ENCODE results near the gene UNK.
"Not testable (repeated sequence)": the region's sequence is repeated elsewhere in the genome, so short reads cannot be mapped to it uniquely, and the experiment has no call there.

UNK gene

DNA sequence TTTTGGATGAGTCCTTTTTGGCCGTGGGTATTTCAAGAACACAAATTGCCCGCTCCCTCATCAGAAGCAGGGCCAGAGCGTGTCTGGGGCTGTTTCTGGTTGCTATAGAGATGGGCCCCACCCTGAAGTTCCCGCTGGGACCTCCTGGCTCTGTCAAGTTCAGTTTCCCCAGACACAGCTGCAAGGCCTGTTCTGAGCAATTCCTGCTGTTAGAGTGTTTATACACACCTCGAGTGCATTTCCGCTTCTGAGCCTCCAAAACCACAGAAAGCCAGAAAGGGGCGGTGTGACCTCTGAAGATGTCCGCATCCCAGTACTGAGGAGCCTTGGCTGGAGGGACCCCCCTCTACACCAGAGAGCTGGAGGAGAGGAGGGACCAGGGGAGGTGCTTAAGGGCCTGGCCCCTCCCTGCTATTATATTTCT is 79.9 kb downstream of the UNK start:
- TF ChIP-seq, protein P1, sequence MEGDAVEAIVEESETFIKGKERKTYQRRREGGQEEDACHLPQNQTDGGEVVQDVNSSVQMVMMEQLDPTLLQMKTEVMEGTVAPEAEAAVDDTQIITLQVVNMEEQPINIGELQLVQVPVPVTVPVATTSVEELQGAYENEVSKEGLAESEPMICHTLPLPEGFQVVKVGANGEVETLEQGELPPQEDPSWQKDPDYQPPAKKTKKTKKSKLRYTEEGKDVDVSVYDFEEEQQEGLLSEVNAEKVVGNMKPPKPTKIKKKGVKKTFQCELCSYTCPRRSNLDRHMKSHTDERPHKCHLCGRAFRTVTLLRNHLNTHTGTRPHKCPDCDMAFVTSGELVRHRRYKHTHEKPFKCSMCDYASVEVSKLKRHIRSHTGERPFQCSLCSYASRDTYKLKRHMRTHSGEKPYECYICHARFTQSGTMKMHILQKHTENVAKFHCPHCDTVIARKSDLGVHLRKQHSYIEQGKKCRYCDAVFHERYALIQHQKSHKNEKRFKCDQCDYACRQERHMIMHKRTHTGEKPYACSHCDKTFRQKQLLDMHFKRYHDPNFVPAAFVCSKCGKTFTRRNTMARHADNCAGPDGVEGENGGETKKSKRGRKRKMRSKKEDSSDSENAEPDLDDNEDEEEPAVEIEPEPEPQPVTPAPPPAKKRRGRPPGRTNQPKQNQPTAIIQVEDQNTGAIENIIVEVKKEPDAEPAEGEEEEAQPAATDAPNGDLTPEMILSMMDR (conservative IDR thresholded peaks at IDR 0.05; ENCODE audit: low read depth), result no peak
- peak overlapping the region; percentile 83 for H3K27ac ChIP-seq
- POLR2A ChIA-PET (ENCODE audit: low non-redundant PET), result interaction anchor here (0.6 kb wide), 1 partner anchor 22 kb away, joined by 3 read pairs; no protein-coding TSS in a partner anchor
- CTCF ChIA-PET, result interaction anchor here (0.6 kb wide), 1 partner anchor 15 kb away, joined by 4 read pairs; no protein-coding TSS in a partner anchor
- DNase-seq (ENCODE audit: low spot score), result no peak

DNA sequence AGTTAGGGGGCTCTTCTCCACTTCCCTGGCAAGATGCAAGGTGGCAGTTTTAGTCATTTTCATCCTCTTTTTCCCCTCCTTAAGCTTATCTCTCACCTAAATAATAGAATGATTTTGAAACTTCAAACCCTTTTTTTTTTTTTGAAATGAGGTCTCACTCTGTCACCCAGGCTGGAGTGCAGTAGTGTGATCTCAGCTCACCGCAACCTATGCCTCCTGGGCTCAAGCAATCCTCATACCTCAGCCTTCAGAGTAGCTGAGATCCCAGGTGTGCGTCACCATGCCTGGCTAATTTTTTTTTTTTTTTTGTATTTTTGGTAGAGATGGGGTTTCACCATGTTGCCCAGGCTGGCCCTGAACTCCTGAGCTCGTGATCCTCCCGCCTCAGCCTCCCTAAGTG is 80.3 kb downstream of the UNK start:
- DNase-seq (ENCODE audit: low spot score), result not testable (repeated sequence)
- POLR2A ChIA-PET (ENCODE audit: low non-redundant PET), result interaction anchor here (0.6 kb wide), 1 partner anchor 22 kb away, joined by 3 read pairs; no protein-coding TSS in a partner anchor
- CTCF ChIA-PET, result interaction anchor here (0.6 kb wide), 2 partner anchors 16 to 835 kb away, joined by 4 read pairs; no protein-coding TSS in a partner anchor
- H3K27ac ChIP-seq, result peak overlapping the region; percentile 83

DNA sequence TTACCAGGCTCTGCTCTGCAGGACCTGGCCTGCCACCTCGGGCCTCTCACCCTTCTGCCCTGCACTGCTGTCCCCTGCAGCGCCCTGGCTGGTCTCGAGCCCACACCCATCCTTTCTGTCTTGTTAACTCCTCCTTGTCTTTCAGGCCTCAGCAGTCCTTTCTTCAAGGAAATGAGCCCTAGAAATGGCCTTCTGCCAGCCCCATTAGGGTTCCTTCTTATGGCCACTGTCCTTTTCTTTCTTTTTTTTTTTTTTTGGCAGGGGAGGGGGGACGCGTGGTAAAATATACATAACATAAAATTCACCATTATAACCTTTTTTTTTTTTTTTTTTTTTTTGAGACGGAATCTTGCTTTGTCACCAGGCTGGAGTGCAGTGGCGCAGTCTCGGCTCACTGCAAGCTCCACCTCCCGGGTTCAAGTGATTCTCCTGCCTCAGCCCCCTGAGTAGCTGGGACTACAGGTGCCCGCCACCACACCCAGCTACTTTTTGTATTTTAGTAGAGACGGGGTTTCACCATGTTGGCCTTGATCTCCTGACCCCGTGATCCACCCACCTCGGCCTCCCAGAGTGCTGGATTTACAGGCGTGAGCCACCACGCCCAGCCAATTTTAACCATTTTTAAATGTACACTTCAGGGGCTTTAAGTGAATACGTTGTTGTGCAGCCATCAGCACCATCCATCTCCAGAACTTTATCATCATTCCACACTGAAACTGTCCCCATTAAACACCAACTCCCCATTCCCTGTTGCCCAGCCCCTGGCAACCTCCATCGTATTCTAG is 81.0 kb downstream of the UNK start:
- peak overlapping the region; percentile 83 for H3K27ac ChIP-seq
- CTCF ChIA-PET, result interaction anchor here (0.6 kb wide), 1 partner anchor 834 kb away, joined by 4 read pairs; no protein-coding TSS in a partner anchor
- POLR2A ChIA-PET (ENCODE audit: low non-redundant PET); DNase-seq (ENCODE audit: low spot score): not testable (repeated sequence)

DNA sequence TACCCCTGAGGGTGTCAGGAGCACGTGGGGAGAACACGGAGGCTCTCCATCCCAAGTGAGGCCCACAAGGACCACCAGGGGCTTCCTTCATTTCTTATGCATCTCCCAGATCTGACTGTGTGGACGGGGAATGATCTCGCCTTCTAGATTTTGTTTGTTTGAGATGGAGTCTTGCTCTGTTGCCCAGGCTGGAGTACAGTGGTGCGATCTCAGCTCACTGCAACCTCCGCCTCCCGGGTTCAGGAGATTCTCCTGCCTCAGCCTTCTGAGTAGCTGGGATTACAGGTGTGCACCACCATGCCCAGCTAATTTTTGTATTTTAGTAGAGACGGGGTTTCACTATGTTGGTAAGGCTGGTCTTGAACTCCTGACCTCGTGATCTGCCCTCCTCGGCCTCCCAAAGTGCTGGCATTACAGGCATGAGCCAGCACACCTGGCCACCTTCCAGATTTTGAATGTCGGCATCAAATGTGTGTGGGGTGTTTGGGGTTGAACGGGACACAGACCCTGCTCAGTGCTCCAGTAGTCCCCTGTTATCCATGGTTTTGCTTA is 84.2 kb downstream of the UNK start:
- POLR2A ChIA-PET (ENCODE audit: low non-redundant PET); CTCF ChIA-PET; DNase-seq (ENCODE audit: low spot score): not testable (repeated sequence)
- peak overlapping the region; percentile 98 for H3K27ac ChIP-seq

DNA sequence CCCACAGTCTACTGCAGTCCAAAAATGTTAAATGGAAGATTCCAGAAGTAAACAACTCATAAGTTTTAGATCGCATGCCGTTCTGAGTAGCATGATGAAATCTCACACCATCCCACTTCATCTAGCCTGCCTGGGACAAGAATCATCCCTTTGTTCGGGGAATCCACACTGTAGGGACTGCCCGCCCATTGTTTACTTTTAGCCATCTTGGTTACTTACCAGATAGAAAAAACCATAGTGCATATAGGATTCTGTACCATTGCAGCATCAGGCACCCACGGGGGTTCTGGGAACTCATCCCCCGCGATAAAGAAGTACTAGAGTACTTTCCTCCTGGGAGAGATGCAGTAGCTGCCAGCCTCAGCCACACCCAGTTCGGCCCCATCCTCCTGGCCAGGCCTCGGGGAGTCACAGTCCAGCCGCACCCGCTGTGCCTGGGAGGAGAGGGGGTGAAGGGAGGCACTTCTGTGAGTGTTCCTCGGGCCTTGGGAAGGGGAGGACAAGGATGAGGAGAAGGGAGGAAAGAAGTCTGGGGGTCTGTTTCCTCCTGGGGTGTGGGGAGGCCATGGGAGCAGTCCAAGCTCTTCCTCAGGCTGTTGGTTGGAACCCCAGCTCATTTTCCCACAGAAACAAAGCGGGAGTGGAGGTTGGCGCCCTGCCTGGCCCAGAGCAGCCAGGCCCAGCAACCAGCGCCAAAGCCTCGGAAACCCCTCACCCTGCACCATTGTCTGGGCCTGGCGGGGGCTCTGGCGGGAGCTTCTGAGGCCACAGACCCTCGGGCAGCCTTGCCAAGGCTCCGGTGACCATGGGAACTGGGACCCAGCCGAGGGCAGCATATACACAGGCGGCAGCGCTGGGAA is 84.9 kb downstream of the UNK start:
- POLR2A ChIA-PET (ENCODE audit: low non-redundant PET), result interaction anchor here (0.6 to 1.0 kb wide), 2 partner anchors 14 to 35 kb away, joined by 3 read pairs; partner anchors contain the start of gene WBP2
- CTCF ChIA-PET, result interaction anchor here (0.6 kb wide), 1 partner anchor 10 kb away, joined by 3 read pairs; no protein-coding TSS in a partner anchor
- DNase-seq (ENCODE audit: low spot score), result no peak
- peak overlapping the region; percentile 98 for H3K27ac ChIP-seq
- TF ChIP-seq, protein P1 (conservative IDR thresholded peaks at IDR 0.05; ENCODE audit: low read depth), result no peak

DNA sequence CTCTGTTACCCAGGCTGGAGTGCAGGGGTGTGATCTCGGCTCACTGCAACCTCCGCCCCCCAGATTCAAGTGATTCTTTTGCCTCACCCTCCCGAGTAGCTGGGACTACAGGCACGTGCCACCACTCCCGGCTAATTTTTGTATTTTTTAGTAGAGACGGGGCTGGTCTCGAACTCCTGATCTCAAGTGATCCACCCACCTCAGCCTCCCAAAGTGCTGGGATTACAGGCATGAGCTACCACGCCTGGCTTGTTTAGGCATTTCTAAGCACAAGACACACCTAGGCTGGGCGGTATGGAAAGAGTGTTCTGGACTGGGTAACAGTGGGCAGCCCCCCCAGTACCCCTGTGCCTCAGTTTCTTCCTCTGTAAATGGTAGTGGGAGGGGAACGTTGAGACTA is 85.6 kb downstream of the UNK start:
- DNase-seq (ENCODE audit: low spot score); CTCF ChIA-PET: not testable (repeated sequence)
- H3K27ac ChIP-seq, result peak overlapping the region; percentile 98
- POLR2A ChIA-PET (ENCODE audit: low non-redundant PET), result interaction anchor here (0.6 to 1.0 kb wide), 2 partner anchors 15 to 34 kb away, joined by 3 read pairs; partner anchors contain the start of gene WBP2

DNA sequence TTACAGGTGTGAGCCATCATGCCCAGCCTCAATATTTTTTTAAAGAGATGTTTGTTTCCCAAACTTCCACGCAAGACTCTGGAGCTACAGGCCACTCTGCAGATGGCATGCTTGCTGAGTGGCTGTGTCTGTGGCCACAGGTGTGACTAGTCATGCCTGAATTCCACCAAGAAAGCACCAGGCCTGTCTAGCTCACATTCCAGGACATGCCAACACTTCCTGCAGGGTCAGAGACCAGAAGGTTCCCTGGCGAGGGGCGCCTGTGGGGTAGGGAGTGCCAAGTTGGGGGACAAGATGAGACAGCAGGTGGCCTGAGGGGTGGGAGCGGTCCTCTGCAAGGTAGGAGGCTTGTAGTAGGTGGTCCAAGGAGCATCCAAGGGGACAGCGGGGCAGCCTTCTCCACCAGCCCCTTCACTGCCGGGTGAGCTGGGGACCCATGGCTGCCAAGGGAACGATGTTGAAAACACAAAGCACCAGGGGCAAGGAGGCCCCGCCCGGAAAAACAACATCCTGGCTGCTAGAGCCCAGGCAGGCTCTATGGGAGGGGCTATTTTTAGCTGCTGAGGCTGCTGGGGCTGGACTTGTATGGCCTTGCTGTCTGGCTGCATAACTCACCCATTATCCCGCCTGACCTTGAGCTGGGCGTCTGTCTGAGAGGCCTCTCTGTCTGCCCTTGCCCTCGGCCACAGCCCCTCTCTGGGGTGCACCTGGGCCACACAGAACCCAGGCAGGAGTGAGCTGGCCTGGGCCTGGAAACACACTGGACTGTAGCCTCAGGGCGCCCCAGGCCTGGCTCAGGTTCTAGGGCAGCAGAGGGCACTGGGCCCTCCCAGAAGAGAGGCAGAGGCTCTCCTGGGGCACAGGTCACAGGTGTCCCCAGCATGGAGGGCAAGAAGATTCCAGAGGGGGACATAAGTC is 88.1 kb downstream of the UNK start:
- ChIA-PET POLR2A (ENCODE audit: low non-redundant PET) (interaction anchor here (0.5 to 1.3 kb wide), 3 partner anchors 10 to 30 kb away, joined by 3 to 7 read pairs (median 5); partner anchors contain the start of gene WBP2), CTCF (interaction anchor here (0.5 to 0.7 kb wide), 3 partner anchors 10 to 107 kb away, joined by 3 read pairs; no protein-coding TSS in a partner anchor)
- TF ChIP-seq, protein P1 (conservative IDR thresholded peaks at IDR 0.05; ENCODE audit: low read depth), result no peak
- peak overlapping the region; percentile 98 for H3K27ac ChIP-seq
- DNase-seq (ENCODE audit: low spot score), result peak; percentile 80

Measured in RWPE1 (cell line).